Measurements from ENCODE around the gene EPHA6.

- TF ChIP-seq CTCF (IDR thresholded peaks at IDR 0.05) (no peak), POLR2A (IDR thresholded peaks at IDR 0.05) (no peak), EP300 (IDR thresholded peaks at IDR 0.05; ENCODE audit: low read depth) (no peak), POLR2AphosphoS5 (IDR thresholded peaks at IDR 0.05) (no peak)
Observed at GRCh38 chr3:97713634-97714033, 899.2 kb downstream of the EPHA6 start.

All from transverse colon (tissue), 4 donors.